Pons (tissue), 1 donor: ENCODE data around the gene PRKCH.

Experiments
- DNase-seq: peaks from one replicate; pipeline ENCODE4 v3.0.0-alpha.2; 2016; ENCODE audit warnings: low spot score

The PRKCH gene

DNA sequence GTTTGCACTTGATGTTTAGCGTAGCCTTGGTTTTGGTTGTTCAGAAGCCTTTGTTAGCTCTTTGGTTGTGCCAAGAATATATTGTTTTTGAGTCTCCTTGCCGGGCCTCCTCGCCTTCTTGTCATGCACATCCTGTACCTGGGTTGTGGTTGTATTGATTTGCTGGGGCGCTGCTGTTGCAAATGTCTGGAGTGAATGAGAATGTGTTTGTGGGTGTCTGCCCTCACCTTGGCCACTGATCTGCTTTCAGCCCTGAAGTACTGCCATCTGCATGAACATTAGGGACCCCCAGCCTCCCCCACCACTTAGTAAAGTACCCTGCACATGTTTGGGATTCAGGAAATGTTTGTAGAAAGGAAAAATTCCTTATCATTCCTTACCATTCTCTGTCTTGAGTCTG lies 16.5 kb downstream of the PRKCH start:
- DNase-seq: no peak

DNA sequence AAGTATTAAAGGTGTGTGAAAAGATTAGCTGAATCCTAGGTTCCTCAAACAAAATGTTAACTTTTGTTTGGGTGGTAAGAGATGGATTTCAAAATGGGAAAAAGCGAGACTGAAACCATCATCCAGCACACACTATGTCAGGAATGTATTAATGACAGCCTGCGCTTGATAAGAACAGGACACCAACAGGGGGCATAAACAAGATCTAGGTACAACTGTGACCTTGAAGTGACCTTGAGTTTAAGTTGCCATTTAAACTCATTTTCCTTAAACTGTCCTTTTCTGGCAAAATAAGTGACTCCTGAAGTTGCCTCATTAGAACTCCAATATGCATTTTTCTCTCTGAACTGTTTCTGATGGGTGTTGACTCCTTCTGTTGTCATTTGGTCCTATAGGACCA lies 17.1 kb downstream of the PRKCH start:
- no peak for DNase-seq

GRCh38 chr14:61341275-61342206 lies 20.2 kb downstream of the PRKCH start:
- no peak for DNase-seq

GRCh38 chr14:61342486-61342885 lies 21.1 kb downstream of the PRKCH start:
- DNase-seq: no peak

DNA sequence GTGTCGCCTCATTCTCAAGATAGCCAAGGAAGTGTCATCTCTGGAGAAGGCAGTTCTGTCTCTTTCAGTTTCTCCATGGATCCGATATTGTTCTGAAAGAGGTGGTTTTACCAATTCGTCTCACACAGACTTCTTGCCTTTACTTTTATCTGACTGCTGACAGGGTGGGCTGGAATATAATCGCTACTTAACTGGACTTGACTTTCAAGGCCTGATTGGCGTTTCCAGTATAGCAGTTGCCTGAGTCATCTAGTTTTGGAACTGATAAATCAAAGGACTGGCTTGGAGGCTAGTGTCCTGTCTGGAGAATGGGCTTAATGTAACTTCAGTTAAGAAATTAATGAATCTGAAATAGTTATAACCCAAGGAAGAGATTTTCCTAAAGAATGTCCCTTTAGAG lies 21.6 kb downstream of the PRKCH start:
- DNase-seq: no peak

DNA sequence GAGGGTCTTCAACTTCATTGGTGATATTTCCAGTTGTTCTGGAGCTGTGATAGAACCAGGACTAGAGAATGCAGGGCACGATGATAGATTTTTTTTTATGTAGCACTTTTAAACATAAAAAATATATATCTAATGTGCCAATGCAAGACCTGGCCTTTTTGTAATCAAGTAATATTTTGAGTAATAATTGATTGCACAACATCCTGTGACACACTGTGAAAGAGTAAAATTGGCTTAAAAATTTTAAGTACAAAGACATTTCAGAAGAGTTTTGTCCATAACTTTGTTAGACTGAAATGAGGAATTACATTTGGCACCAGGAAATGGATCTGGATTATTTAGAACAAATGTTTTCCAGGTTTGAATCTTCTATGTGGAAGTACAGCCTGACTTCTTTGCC lies 22.1 kb downstream of the PRKCH start:
- DNase-seq: no peak

DNA sequence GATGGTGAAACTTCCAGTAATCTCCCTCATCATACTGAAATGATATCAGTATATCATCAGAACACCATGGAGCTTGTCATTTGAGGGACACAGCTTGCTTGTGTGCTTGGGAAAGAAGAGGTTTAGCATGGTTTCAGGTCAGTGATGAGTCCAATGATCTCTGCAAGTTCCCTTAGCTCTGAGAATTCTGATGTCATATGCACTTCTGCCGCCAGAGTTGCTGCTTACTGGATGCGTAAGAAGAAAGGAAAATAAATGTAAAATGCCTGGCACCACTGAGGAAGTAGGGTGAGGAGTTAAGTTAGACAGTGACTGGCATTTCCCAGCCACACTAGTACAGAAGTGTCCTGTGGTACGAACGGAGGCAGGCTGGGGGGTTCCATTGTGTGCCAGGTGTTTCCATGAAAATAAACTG lies 22.6 kb downstream of the PRKCH start:
- no peak for DNase-seq

- DNase-seq: peak; percentile 58
Measured at GRCh38 chr14:61344437-61345150, 23.2 kb downstream of the PRKCH start.

DNA sequence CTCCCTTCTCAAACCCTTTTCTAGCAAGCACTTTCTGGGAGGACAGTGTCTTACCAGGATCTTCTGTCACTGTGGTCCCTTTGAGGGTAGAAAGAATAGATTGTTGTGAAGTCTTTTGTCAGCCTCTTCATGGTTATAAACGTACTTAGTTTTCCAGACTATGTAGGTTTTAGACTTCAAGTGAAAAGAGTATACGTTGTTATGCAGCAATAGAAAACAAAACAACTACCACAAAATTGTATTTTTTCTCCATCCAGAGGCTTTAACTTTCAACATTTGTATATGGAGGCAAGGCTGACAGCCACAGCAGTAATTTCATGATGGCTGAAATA lies 23.7 kb downstream of the PRKCH start:
- DNase-seq: no peak

- no peak for DNase-seq
Measured at GRCh38 chr14:61346221-61346620, 24.8 kb downstream of the PRKCH start.

DNA sequence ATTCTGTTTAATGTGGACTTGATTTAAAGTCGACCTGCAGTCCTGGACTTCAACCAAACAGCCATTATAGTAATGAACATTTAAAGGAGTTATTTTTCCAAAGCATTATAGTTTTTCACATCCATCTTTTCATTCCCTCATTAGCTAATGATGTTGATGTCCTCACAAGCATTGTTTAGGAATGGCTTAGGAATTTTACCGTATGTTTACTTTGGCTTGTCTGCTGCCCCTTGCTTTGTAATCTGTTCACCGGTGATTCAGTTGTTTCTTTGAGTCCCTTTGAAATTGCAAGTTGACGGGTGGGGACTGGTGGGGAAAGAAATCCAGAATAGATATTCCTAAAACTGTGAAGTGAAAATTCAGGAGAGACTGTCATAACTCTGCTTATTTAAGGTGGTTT lies 25.4 kb downstream of the PRKCH start:
- no peak for DNase-seq

- DNase-seq: peak; percentile 65
Measured at GRCh38 chr14:61347826-61348443, 26.6 kb downstream of the PRKCH start.

- no peak for DNase-seq
Measured at GRCh38 chr14:61350427-61351270, 29.3 kb downstream of the PRKCH start.

- DNase-seq: no peak
Measured at GRCh38 chr14:61351477-61351876, 30.1 kb downstream of the PRKCH start.

GRCh38 chr14:61355892-61356325 lies 34.5 kb downstream of the PRKCH start:
- DNase-seq: no peak

DNA sequence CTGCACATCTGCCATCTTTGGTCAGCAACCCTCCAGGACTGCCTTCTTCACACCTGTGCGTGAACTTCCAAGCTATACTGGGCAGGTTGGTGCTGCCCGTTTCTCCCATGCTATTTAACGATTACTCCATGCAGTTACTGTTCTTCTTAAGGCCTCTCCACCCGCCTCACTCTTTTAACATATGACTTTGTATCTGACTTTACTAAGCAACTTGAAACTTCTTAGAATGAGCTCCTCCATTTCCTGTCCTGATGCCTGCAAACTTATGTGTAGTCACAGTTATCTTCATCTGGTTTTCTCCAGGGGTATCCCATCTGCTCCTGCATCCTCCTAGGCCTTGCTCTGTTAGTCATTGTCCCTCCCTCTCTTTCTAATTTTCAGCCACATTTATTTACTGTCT lies 35.7 kb downstream of the PRKCH start:
- no peak for DNase-seq

DNA sequence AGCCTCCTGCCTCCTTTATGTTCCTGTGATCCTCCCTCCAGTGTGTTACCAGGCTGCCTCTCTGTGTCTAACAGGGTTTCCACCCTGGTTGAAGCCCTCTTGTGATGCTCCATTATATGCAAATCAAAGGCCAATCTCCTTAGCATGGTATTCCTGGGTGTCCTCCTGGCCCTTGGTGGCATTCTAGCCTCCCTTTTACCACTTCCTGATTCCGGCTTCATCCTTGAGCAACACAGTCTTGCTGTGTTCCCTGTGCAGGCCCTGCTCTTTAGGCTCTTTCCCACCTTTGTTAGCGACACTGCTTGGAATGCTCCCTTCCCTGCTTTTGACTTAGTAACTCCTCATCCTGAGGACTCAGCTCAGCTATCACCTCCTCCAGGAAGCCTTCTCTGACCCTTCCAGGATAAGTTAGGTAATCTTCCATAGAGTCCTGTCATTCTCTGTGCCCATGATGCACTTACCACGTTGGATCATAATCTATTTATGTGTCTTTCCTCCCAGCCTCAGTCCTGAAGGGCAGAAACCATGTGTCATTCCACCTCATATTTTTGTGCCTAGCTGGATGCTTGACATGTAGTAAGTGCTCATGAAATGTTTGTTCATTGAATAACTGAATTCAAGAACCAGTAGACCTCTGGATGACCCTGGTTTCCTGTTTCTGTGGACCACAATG lies 37.3 kb downstream of the PRKCH start:
- no peak for DNase-seq

- no peak for DNase-seq
Measured at GRCh38 chr14:61360796-61361525, 39.6 kb downstream of the PRKCH start.

DNA sequence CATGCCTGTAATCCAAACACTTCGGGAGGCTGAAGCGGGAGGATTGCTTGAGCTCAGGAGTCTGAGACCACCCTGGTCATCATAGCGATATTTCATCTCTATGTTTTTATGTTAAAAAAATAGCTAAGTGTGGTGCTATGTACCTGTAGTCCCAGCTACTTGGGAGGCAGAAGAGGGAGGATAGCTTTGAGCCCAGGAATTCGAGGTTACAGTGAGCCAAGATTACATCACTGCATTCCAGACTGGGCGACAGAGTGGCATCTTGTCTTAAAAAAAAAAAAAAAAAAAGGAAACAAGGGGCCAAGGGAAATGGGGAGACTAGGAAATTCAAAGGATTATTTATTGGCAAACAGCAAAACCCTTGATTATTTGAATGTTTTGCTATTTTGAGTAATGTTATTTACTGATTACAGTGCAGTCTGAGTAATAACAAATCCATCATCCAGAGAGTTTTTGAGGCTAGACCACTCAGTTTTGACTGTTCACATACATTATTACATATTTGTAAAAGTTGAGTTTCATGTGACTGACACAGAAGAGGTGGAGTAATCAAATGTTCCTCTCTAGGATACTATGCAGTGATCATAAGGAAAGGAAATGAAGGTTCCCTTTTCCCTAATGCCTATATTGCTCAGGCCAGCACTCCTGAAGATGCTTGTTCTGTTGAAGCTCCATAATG lies 40.8 kb downstream of the PRKCH start:
- no peak for DNase-seq

DNA sequence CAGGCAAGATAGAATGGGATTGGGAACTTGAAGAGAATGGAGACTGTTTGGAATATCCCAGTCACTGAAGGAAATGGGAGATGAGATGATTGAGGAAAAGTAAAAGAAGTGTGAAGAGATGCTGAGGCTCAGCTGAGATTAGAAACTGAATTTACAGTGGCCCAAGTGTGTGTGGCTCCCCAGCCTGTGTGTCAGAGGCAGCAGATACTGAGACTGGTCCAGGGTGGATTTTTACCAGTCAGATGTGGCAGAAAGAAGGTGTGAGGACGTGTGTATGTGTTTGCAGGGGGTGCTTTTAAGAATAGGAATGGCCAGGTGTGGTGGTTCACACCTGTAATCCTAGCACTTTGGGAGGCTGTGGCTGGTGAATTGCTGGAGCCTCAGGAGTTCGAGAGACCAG lies 42.9 kb downstream of the PRKCH start:
- DNase-seq: no peak
